HG02759 (cell line): Measurements from ENCODE around the gene PIP4K2C.
A peak's percentile ranks its signal among the peaks of the same experiment; 100 is the strongest.

Experiments
- ATAC-seq: cut with Tn5 transposase; IDR thresholded peaks from one replicate; pipeline ENCODE4 v1.9.1; 2021; ENCODE audit warnings: mild to moderate bottlenecking, moderate library complexity; ENCODE audit not compliant: unreplicated experiment

Gene PIP4K2C

GRCh38 chr12:57590864-57591781, at the start of gene PIP4K2C:
TSS of gene PIP4K2C (plus strand) at chr12:57591192. CDS start at chr12:57591290, 98 bp downstream.
- ATAC-seq: peak; percentile 99

DNA sequence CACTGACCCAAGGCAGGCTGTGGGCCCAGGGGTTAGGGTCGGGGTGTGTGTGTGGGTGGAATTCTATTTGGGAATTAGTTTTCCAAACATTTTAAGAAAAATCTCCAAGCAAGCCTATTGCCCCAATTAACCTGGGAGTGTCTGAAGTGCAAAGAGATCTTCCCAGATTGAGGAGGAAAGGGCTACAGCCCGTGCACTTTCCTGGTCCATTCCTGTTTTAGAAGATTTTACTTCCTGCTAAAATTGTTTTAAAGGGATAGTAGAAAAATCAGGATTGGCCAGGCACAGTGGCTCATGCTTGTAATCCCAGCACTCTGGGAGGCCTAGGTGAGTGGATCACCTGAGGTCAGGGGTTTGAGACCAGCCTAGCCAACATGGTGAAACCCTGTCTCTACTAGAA, 49.3 kb upstream of the PIP4K2C start:
- no peak for ATAC-seq

DNA sequence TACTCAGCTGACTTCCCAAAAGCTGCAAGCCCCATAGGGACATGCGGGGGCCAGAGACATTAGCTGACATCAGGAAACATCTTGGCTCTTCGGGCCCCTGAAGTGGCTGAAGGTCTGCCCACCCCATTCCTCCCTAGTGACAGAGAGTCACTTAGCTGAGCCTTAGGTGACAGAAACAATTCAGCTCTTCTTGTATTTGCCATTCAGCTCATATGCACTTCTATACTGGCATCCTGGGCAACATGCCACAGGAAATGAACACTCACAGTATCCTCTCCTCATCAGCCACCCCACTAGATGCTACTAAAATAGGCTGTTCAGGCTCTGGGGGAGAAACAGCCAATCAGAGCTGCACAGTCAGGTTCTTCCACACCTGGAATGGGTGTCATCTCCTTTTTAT, 47.4 kb upstream of the PIP4K2C start:
- ATAC-seq: no peak

- ATAC-seq: no peak
Measured at GRCh38 chr12:57545809-57546437, 45.1 kb upstream of the PIP4K2C start.

DNA sequence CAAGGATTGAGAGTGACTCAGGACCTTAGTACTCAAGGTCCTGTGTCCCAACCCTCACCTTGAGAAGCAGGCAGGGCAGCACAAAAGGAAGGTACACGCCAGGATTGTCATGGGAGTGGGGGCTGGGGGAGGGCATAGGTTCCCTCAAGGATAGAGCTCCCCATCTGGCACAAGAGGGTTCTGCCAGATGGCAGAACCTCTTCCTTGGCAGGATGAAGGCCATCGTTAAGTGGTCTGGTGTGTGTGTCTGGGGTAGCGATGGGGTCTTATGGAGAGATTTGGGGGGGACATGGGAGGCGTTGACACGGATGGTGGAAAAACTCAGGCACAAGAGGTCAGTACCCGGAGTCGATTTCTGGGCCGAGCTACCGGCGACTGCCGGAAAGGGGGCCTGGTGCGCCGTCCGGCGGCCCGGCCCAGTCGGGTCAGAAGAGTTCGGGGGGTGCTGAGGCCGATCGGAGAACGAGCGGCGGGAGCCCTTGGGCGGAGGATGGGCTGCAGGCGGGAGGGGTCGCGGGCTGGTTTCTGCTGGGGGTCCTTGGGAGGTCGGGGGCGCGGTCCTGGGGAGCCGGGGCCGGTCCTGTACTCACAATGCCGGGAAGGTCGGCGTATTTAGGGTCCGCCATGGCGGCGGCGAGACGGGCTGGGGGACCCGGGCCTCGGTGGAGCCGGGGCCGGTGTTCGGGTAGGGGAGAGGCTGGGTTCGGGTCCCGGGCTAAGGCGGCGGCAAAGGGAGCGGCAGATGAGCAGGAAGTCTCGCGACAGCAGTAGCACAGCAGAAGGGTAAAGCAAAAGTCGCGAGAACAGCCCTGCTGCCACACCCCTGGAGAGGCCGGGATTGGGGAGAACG, 44.3 kb upstream of the PIP4K2C start, which contains the start of gene DCTN2:
TSS of gene DCTN2 (minus strand) at position 755 of the 850 bp plus-strand sequence. CDS start at position 626, 129 bp downstream.
- peak; percentile 98 for ATAC-seq

DNA sequence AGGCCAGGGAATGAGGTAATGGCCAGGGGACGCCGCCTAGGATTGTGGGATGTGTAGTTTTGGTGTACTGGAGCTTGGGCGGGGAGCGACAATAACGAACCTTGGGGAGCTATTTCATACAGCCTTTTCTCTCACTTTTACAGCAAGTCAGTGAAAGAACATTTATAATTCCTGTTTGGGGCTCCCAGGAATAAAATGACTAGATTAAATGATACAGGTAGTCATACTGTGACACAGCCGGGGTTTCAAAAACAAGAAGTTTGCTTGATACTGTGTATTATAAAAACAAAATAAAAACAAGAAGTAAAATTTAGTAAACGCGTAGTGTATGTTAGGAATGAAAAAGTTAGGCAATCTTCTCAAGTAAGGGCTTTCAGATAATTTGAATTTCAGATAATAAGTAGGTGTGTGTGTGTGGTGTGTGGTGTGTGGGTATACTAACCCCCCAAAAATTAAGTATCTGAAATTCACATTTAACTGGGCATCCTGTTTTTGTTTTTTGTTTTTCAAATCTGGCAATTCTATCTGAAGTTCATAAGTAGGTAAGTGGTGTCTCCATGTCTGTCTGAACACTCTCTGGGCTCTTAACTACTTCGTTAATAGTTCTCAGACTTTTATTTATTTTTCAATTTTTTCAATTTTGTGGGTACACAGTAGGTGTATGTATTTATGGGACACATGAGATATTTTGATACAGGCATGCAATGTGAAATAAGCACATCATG, 43.5 kb upstream of the PIP4K2C start:
- ATAC-seq: no peak

DNA sequence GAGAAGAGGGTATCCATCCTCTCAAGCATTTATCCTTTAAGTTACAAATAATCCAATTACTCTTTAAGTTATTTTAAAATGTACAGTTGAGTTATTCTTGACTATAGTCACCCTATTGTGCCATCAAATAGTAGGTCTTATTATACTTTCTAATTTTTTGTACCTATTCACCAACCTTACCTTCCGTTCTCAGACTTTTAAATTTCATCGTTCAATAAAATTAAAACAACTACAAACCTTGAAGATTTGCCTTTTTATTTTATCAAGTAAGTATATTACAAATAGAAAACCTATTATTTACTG, 43.0 kb upstream of the PIP4K2C start:
- ATAC-seq: no peak

- ATAC-seq: no peak
Measured at GRCh38 chr12:57548488-57548887, 42.5 kb upstream of the PIP4K2C start.

- ATAC-seq: no peak
Measured at GRCh38 chr12:57549203-57549908, 41.6 kb upstream of the PIP4K2C start.

- ATAC-seq: no peak
Measured at GRCh38 chr12:57549909-57550640, 40.9 kb upstream of the PIP4K2C start, which contains the start of gene KIF5A. TSS of gene KIF5A (plus strand) at chr12:57550044. CDS start at chr12:57550272, 228 bp downstream.

- no peak for ATAC-seq
Measured at GRCh38 chr12:57550641-57551549, 40.1 kb upstream of the PIP4K2C start.

DNA sequence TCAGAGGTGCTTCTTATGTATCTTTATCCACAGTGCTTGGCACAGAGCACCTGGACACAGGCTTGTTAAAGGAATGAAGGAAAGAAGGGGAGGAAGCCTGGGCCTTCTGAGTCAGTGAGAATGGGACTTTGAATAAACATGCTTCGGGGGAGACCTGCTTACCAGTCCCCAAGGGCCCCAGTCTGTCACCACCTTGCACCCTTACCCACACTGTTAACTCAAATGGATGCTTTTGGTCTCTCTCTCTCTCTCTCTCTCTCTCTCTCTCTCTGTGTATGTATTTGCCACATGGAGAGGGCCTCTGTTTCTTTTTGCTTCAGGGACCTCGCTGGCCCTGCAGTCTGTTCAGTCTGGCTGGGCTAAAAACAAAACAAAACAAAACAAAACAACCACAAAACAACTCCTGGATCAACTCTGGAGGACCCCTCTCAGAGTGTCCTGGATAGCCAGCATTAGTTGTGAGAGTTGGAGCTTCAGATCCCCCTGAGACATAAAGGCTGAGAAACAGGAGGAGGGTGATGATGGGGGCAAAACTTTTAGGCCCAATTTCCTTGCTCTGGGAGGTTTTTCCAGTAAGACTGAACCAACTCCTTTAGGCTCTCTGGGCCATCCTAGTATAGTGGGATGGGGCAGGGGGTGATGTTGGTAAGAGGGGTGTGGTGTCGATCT, 39.2 kb upstream of the PIP4K2C start:
- ATAC-seq: no peak

DNA sequence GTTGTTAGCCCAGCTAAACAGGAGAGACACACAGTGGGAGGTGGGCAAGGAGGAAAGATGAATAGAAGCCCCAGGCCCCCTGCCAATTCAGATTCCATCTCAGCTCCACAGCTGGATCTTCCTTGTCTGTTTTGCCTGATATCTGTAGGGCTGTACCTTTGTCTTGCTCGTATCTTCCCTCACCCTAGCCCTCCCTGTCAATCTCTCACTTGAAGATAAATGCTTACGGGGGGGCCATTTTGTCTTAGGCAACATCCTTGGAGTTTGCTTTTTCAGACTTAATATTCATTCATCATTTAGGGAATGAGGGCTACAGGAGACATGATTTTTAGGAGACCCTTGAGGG, 38.7 kb upstream of the PIP4K2C start:
- no peak for ATAC-seq

DNA sequence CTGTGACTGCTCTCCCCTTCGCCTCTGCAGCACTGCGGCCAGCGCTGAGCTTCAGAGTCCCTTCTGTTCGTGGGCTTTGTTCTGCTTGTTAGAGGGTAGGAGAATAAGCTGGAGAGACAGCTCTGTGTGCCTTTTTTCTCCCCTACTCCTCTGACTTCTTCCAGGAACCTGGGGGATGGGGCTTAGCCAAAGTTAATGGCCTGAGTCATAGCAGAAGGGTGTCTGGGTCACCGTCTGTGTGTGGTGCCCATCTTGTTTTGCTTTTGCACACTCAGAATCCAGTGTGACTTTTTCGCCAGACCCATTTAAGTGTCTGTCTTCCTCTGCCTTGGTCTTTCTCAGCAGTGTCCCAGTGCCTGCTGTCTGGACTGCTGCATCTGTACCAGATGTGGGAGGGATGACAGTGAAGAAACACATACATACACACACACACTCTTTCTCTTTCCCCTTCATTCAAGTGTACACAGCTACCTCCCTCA, 38.1 kb upstream of the PIP4K2C start:
- ATAC-seq: no peak

GRCh38 chr12:57553343-57554202, 37.4 kb upstream of the PIP4K2C start:
- no peak for ATAC-seq

- no peak for ATAC-seq
Measured at GRCh38 chr12:57554453-57554852, 36.5 kb upstream of the PIP4K2C start.

DNA sequence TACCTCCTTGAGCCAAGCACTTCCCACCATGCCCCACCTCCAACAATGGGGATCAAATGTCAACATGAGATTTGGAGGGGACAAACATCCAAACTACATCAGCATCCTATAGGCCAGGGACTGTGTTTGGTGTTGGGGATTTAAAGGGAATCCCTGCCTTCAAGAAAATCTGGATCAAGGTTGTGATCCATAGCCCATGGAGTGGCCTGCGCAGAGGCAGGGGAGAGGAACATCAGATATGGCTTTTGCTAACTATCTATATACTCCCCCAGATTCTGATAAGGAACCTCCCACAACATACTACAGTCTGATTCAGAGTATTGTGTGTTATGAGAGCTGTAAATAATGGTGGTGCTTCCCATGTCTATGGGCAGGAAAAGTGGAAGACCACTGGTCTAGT, 36.1 kb upstream of the PIP4K2C start:
- ATAC-seq: no peak
